GM23248 (cell line): ENCODE data around the gene NECAB3. TPM values are rescaled to one million over a fixed set of nuclear protein-coding genes. Genes with fewer than 3 reads are reported as not detected.
A peak's percentile ranks its signal among the peaks of the same experiment; 100 is the strongest.

ENCODE experiments used
- DNase-seq: peaks from one replicate; pipeline ENCODE4 v3.0.0-alpha.2; 2015
- H2AFZ ChIP-seq: fragments of 200-600 bp; sonication (generic); 2 replicates; pipeline ENCODE4 v1.6.1; 2016; ENCODE audit warnings: antibody characterized with exemption
- H3F3A ChIP-seq: fragments of 200-600 bp; sonication (generic); 2 replicates; pipeline ENCODE4 v1.6.1; 2016; ENCODE audit warnings: mild to moderate bottlenecking, antibody characterized with exemption, mixed run types; ENCODE audit not compliant: insufficient read depth
- H3K27ac ChIP-seq: fragments of 200-600 bp; sonication (generic); 2 replicates; pipeline ENCODE4 v1.5.1; 2016; ENCODE audit warnings: mild to moderate bottlenecking
- H3K27me3 ChIP-seq: fragments of 200-600 bp; sonication (generic); replicated peaks from 2 replicates; pipeline ENCODE4 v1.6.1; 2016; ENCODE audit warnings: mild to moderate bottlenecking; ENCODE audit not compliant: insufficient read depth
- H3K36me3 ChIP-seq: fragments of 200-600 bp; sonication (generic); 2 replicates; pipeline ENCODE4 v1.6.1; 2016; ENCODE audit warnings: low read depth, mild to moderate bottlenecking
- H3K4me1 ChIP-seq: fragments of 200-600 bp; sonication (generic); 2 replicates; pipeline ENCODE4 v1.6.1; 2016; ENCODE audit warnings: mild to moderate bottlenecking; ENCODE audit not compliant: insufficient read depth
- H3K4me2 ChIP-seq: fragments of 200-600 bp; sonication (generic); one replicate; pipeline ENCODE4 v1.6.1; 2016; ENCODE audit warnings: mild to moderate bottlenecking; ENCODE audit not compliant: unreplicated experiment
- H3K4me3 ChIP-seq: fragments of 200-600 bp; sonication (generic); 2 replicates; pipeline ENCODE4 v1.5.1; 2016; ENCODE audit warnings: mild to moderate bottlenecking
- H3K79me2 ChIP-seq: fragments of 200-600 bp; sonication (generic); 2 replicates; pipeline ENCODE4 v1.6.1; 2016; ENCODE audit warnings: mild to moderate bottlenecking; ENCODE audit not compliant: insufficient read depth
- H3K9ac ChIP-seq: fragments of 200-600 bp; sonication (generic); 2 replicates; pipeline ENCODE4 v1.6.1; 2016; ENCODE audit warnings: mild to moderate bottlenecking
- H3K9me2 ChIP-seq: fragments of 200-600 bp; sonication (generic); 2 replicates; pipeline ENCODE4 v1.6.1; 2016; ENCODE audit warnings: mixed run types, mild to moderate bottlenecking, moderate library complexity; ENCODE audit not compliant: insufficient read depth
- H3K9me3 ChIP-seq: fragments of 200-600 bp; sonication (generic); one replicate; pipeline ENCODE4 v1.6.1; 2017; ENCODE audit warnings: low read depth
- H4K20me1 ChIP-seq: fragments of 200-600 bp; sonication (generic); 2 replicates; pipeline ENCODE4 v1.6.0; 2016; ENCODE audit not compliant: insufficient read depth
- EZH2 ChIP-seq: fragments of 200-600 bp; sonication (generic); IDR thresholded peaks from 2 replicates; pipeline ENCODE4 v1.6.1; 2018; ENCODE audit warnings: antibody characterized with exemption, mild to moderate bottlenecking; ENCODE audit not compliant: insufficient read depth, poor library complexity, severe bottlenecking
- EZH2phosphoT487 ChIP-seq: fragments of 200-600 bp; sonication (generic); IDR thresholded peaks from 2 replicates; pipeline ENCODE4 v1.6.1; 2018; ENCODE audit warnings: antibody characterized with exemption, moderate library complexity, mild to moderate bottlenecking, low read depth; ENCODE audit not compliant: insufficient read depth
- WGBS, 2 experiments: methylation state at CpG; one replicate each; pipeline ENCODE4 v1.1.6; 2015 to 2017; ENCODE audit warnings: low lambda C conversion rate in 2 of 2, low coverage in 1 of 2; ENCODE audit errors: missing lambda C conversion rate in 2 of 2; 5-methylcytosine and 5-hydroxymethylcytosine counted together
- in situ Hi-C: fragments of 300-500 bp; cut with MboI; formaldehyde crosslinking; loops from 2 replicates; pipeline ENCODE4 v1.15.0; 2020
- polyA plus RNA-seq: library from polyadenylated mRNA; unstranded; fragments of >200 nt; fragmentation: Nextera tagmentation; extraction: Ambion mirVana; gene quantifications from 2 replicates; pipeline ENCODE4 v1.2.1, GENCODE V29; 2016
- total RNA-seq: library from RNA; depleted of rRNA; stranded (reverse); fragments of >200 nt; shearing (Covaris generic); gene quantifications from 2 replicates; pipeline ENCODE4 v1.2.3, GENCODE V29; 2014

NECAB3 gene
- total and polyA plus RNA-seq, 2 experiments from 2014 or later, result 11.0 to 27.1 TPM

DNA sequence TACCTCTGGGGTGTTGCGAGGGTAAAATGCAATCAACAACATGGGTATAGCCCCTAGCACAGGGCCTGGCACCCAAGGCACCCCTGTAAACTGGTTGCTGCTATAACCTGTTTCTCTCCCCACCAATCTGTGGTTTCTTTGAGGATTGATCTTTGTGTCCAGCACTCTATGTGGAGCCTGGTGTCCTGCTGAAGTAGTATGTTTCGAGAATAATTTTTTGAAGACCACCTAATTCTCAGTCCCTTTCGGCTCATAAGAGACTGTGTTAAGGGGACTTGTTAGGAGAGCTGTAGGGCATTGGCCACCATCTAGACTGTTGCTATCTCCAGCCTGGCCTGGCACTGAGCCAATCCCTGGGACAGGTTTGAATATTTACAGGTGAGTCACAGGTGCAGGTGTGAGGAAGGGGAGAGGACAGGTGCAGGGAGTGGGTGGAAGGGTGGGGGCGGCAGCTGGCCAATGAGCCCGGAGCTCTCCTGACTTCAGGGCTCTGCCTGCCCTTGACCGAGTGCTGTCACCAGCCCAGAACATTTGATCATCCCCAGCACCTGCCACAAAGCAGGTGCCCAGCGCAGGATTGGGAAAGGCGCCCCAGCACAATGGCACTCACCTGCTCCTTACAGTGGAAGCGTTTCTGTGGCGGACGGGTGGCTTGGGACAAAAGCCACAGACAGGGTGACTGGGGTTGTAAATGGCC, 20.2 kb downstream of the NECAB3 start:
- no peaks in the 10 kb centered on the region for H4K20me1 ChIP-seq
- H3K4me3 ChIP-seq, result peak overlapping the region; percentile 60; the same call in 1 of the 2 replicates
- H3K36me3 ChIP-seq, result no peaks in the 10 kb centered on the region
- DNase-seq, result no peak
- H3F3A ChIP-seq, result no peaks in the 10 kb centered on the region
- in situ Hi-C loops, result loop anchor here (10.0 kb wide), 1 partner anchor 189 kb away; no protein-coding TSS in a partner anchor
- no peaks in the 10 kb centered on the region for H3K9me3 ChIP-seq
- H3K27ac ChIP-seq, result no peak overlapping the region
- TF ChIP-seq EZH2 (no peak), EZH2phosphoT487 (no peak)
- no peaks in the 10 kb centered on the region; the same call in 1 of the 2 replicates for H3K4me1 ChIP-seq
- peak overlapping the region; percentile 79; the same call in 1 of the 2 replicates for H2AFZ ChIP-seq
- peak overlapping the region; percentile 58 for H3K9ac ChIP-seq
- H3K79me2 ChIP-seq, result no peaks in the 10 kb centered on the region
- 78 to 82% methylated on average over 11 of the region's 11 CpGs for WGBS, 2 experiments
- no peaks in the 10 kb centered on the region for H3K27me3 ChIP-seq
- peak overlapping the region; percentile 70 for H3K4me2 ChIP-seq
- no peaks in the 10 kb centered on the region for H3K9me2 ChIP-seq

DNA sequence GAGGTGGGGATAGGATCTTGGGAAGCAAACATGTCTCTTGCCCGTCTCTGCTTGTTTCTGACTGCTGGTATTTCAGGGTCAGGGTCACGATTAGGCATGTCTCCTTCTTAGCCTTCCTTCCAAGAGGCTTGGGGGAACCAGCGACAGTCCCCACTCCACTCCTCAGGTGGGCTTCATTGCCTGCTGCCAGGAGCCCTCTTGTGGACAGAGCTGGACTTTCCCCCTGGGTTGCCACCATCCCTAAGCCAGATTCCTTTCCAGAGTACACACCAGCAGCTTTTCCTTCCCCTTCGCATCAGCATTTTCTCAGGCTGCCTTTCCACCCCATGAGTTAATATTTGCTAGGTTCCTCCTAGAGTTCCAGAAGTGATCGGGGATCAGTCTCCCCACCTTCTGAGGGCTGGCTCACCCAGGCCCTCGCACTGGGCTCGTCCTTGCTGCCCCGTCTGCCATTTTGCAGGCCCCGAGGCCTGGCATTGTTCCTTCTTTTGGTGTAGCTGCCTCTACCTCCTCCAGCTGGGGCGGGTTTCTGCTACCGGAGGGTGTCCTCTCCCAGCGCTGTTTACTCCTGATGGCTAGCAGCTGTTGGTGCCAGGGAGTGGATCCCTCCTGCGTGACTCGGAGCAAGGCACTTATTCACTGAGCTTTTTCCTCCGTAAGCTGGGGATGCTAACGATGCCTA, 20.9 kb downstream of the NECAB3 start:
- Histone ChIP-seq H3K79me2 (no peaks in the 10 kb centered on the region), H3K36me3 (no peaks in the 10 kb centered on the region), H4K20me1 (no peaks in the 10 kb centered on the region), H3K9me3 (no peaks in the 10 kb centered on the region), H2AFZ (peak overlapping the region; percentile 79), H3K4me3 (peak overlapping the region; percentile 60), H3K27me3 (no peaks in the 10 kb centered on the region), H3F3A (no peaks in the 10 kb centered on the region), H3K27ac (no peak overlapping the region), H3K9me2 (no peaks in the 10 kb centered on the region), H3K4me1 (peaks cover 7% of the 10 kb centered on the region), H3K9ac (peak overlapping the region; percentile 58), H3K4me2 (peak overlapping the region; percentile 70)
- peak; percentile 78 for DNase-seq
- TF ChIP-seq EZH2phosphoT487, result no peak
- no peak for TF ChIP-seq EZH2
- 6 to 7% methylated on average over 16 of the region's 16 CpGs for WGBS, 2 experiments
- in situ Hi-C loops, result loop anchor here (10.0 kb wide), 1 partner anchor 189 kb away; no protein-coding TSS in a partner anchor

DNA sequence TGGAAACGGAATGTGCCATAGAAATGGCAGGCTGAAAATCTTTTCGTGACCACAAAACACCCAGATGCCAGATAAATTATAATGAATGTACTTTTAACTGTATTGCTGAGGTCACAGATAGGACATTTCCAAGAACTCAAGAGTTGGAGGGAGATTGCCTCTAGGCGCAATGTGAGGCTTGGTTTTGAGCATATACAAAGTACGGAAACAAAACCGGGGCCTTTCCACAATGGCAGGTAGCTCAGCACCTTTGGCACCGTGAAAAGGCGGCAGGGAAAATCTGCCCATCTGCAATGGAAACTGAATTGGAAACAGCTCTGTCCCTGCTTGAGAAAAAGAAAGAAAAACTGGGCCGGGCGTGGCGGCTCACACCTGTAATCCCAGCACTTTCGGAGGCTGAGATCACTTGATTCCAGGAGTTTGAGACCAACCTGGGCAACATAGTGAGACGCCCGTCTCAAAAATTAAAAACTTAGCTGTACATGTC, 22.6 kb downstream of the NECAB3 start:
- Histone ChIP-seq H3K4me3 (no peak overlapping the region), H3K9me2 (no peaks in the 10 kb centered on the region), H3K4me1 (peaks cover 18% of the 10 kb centered on the region), H3K9ac (no peak overlapping the region), H3K27me3 (no peaks in the 10 kb centered on the region), H4K20me1 (no peaks in the 10 kb centered on the region), H3K79me2 (no peaks in the 10 kb centered on the region), H2AFZ (no peak overlapping the region), H3K4me2 (no peak overlapping the region), H3K27ac (no peak overlapping the region), H3K36me3 (no peaks in the 10 kb centered on the region), H3K9me3 (no peaks in the 10 kb centered on the region), H3F3A (peaks cover 15% of the 10 kb centered on the region; the same call in 1 of the 2 replicates)
- no peak for DNase-seq
- WGBS, 2 experiments, result 72 to 74% methylated on average over 13 of the region's 13 CpGs
- in situ Hi-C loops, result loop anchor here (10.0 kb wide), 1 partner anchor 187 kb away; no protein-coding TSS in a partner anchor
- TF ChIP-seq EZH2phosphoT487, result no peak

DNA sequence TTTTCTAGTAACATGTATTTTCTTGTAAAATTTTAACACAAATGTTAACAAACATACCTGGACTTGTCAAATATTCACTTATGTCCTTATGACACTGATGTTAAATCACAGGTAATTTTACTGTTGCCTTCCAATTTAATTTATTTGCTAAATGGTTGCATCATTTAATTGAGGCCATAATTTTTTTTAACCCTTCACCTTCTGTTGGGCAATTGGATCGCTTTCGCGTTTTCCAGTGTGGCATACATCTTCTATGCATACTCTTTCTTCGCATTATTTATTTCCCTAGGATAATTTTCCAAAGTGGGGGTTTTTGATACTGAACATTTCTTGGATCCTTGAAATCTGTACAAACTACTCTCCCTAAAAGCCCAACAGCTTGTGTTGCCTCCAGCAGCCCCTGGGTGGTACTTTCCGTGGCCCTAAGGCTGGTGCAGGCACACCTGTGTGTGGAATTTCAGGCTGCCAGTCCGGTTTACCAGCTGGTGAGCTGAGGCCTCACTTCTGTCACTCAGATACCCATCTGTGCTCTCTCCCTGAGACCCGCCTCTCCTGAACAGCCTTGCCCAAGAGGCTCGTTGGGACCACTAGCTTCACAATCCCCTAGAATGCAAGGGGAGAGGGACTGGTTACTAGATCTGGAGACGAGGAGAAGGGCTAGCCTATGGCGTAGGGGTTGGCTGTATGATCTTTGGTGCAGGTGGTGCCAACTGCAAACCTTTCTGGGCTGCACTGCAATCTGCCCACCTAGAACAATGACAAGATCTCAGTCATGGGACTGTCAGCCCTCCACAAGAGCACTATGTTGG, 23.3 kb downstream of the NECAB3 start:
- H2AFZ ChIP-seq, result no peak overlapping the region
- H3F3A ChIP-seq, result peaks cover 15% of the 10 kb centered on the region; the same call in 1 of the 2 replicates
- no peak for TF ChIP-seq EZH2phosphoT487
- TF ChIP-seq EZH2, result no peak
- H3K27me3 ChIP-seq, result no peaks in the 10 kb centered on the region
- H3K9ac ChIP-seq, result no peak overlapping the region
- in situ Hi-C loops, result loop anchor here (10.0 kb wide), 1 partner anchor 186 kb away; no protein-coding TSS in a partner anchor
- H3K9me2 ChIP-seq, result no peaks in the 10 kb centered on the region
- H3K79me2 ChIP-seq, result no peaks in the 10 kb centered on the region
- WGBS, 2 experiments, result 77 to 78% methylated on average over 10 of the region's 10 CpGs
- DNase-seq, result no peak
- no peak overlapping the region for H3K4me2 ChIP-seq
- H3K4me1 ChIP-seq, result peaks cover 18% of the 10 kb centered on the region
- no peak overlapping the region for H3K27ac ChIP-seq
- H3K9me3 ChIP-seq, result no peaks in the 10 kb centered on the region
- H3K4me3 ChIP-seq, result no peak overlapping the region
- H4K20me1 ChIP-seq, result no peaks in the 10 kb centered on the region
- no peaks in the 10 kb centered on the region for H3K36me3 ChIP-seq
